HG03457 (cell line): ENCODE data around the gene PVR.
"Not testable (repeated sequence)": the region's sequence is repeated elsewhere in the genome, so short reads cannot be mapped to it uniquely, and the experiment has no call there.

Experiments used
- ATAC-seq: cut with Tn5 transposase; IDR thresholded peaks from one replicate; pipeline ENCODE4 v1.9.1; 2021; ENCODE audit warnings: moderate number of reproducible peaks; ENCODE audit not compliant: unreplicated experiment

The PVR gene

DNA sequence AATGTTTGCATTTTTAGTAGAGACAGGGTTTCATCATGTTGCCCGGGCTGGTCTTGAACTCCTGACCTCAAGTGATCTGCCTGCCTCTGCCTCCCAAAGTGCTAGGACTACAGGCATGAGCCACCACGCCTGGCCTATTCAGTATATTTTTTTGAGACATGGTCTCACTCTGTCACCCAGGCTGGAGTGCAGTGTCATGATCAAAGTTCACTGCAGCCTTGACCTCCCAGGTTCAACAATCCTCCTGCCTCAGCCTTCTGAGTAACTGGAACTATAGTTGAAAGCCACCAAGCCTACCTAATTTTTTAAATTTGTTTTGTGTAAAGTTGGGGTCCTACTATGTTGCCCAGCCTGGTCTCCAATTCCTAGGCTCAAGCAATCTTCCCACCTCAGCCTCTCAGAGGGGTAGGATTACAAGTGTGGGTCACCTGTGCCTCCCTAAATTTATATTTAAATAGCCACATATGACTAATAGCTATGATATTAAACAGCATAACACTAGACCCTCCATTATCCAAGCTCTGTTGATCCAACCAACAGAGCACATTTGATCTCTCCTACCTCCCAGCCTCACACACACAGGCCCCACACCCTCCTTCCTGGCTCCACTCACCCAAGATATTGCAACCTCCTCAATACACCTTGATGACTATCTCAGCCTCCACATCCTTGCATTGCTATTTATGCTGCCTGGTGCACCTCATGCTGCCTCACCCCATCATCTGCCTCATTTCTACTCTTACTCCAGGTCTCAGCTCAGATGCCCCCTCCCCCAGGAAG lies 25.5 kb downstream of the PVR start:
- ATAC-seq, result no peak

DNA sequence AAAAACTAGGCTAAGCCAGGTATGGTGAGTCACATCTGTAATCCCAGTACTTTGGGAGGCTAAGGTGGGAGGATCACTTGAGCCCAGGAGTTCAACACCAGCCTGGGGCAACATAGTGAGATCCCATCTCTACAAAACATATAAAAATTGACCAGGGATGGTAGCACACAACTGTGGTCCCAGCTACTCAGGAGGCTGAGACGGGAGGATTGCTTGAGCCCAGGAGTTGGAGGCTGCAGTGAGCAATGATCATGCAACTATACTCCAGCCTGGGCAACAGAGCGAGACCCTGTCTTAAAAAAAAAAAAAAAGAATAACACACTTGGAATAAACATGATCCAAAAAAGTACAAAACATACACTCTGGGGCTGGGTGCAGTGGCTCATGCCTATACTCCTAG lies 26.3 kb downstream of the PVR start:
- not testable (repeated sequence) for ATAC-seq

DNA sequence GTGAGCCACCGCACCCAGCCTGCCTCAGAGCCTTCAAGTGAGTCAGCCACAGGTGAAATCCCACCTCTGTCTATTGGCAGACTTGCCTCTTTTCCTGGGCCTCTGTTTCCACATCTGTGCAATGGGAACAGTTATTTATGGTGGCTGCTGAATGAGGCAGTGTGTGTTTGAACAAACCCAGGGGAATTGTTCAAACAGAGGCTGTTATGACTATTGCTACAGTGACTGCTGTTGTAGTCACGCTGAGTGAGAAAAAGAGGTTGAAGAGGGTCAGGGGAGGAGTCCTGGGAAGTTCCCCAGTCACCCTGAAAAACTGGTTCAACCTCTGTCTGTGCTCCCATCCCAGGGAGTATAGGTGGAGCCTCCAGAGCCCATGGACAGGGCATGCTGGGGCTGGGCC lies 27.7 kb downstream of the PVR start, which contains the start of gene CEACAM19:
Gene CEACAM19, plus strand, starts transcription at position 83 of the 400 bp plus-strand sequence. CDS start 450 bp downstream, outside the sequence.
- ATAC-seq, result no peak

DNA sequence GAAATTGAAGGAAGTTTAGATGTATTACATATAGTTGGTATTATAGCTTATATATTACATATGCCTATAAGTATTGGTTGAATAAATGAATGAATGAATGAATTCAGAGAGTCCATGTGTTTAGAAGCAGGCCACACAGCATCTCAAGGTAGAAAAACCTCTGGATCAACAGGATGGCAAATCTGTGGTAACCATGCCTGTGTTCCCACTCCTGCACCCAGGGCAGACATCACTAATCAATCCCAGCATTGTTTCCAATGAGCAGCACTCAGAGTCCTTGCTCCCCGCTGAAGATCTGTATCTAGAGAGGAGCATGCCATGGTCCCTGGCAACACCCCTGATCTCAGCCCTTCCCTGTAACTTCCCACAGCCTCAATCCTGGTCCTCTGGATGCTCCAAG lies 28.5 kb downstream of the PVR start:
- no peak for ATAC-seq

DNA sequence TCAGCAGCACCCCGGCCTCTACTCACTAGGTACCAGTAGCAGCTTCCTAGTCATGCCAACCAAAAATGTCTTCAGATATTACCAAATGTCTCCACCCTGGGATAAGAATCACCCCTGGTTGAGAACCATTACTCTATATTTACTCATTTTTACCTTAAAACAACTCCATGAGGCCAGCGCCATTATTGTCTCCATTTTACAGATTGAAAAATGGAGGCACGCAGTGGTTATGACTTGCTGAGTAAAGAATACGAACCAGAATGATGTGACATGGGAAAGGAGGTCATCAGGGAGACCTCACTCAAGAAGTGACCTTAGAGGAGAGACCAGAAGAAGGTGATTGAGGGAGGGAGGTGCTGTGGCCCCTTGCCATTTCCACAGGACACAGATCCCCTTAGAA lies 29.8 kb downstream of the PVR start:
- ATAC-seq, result no peak

DNA sequence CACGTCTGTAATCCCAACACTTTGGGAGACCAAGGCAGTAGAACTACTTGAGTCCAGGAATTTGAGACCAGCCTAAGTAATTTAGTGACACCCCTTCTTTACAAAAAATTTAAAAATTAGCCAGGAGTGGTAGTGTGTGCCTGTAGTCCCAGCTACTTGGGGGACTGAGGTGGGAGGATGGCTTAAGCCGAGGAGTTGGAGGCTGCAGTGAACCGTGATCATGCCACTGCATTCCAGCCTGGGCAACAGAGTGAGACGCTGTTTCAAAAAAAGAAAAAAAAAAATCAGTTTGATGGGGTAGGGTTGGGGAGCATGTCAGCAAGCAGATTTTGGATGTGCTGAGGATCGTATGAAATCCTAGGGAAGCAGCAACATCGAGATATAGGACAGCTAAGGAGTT lies 31.8 kb downstream of the PVR start:
- ATAC-seq, result no peak

DNA sequence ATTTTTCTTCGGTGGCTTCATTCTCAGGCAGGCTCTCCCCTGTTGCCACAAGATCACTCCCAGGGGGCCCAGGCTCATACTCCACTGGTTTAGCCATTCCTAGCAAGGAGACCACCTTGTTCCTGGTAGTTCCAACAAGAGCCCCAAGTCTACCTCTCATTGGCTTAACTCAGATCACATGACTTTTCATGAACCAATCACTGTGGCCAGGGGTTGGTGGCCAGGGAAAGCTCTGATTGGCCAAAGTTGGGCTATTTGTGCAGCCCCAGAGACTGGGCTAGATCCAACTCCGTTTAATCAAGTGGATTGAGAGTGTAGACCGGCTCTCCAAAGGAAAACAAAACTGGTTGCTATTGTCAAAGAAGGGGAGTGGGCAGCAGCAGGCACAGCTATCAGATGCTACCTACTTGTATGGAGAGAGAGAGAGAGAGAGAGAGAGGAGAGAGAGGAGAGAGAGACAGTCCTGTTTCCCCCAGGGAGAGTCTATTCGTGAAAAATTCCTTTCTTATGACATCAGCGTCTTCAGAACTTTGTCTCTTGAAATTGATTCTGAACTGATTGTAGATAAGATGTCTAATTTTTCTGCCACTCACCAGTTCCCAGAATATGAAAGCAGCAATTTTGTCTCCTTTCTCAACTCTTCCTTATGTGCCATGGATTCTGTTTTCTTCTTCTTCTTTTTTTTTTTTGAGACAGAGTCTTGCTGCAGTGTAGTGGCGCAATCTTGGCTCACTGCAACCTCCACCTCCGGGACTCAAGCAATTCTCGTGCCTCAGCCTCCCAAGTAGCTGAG lies 33.5 kb downstream of the PVR start:
- ATAC-seq, result no peak

DNA sequence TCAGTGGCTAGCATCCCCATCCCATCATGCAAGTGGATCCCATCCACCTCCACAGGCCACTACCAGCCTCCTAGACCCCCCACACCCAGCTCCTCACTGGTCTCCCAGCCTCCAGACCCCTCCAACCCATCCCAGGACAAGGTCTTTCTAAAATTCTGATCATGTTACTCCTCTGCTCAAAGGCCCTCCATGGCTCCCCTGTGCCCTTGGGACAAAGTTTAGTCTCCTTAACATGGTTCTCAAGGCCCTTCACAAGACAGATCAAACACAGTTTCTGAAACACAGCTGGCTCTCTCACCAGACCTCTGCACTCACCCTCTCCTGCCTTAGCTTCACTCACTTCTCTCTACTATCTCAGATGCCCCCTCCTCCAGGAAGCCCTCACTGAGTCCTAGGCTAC lies 36.8 kb downstream of the PVR start:
- no peak for ATAC-seq

DNA sequence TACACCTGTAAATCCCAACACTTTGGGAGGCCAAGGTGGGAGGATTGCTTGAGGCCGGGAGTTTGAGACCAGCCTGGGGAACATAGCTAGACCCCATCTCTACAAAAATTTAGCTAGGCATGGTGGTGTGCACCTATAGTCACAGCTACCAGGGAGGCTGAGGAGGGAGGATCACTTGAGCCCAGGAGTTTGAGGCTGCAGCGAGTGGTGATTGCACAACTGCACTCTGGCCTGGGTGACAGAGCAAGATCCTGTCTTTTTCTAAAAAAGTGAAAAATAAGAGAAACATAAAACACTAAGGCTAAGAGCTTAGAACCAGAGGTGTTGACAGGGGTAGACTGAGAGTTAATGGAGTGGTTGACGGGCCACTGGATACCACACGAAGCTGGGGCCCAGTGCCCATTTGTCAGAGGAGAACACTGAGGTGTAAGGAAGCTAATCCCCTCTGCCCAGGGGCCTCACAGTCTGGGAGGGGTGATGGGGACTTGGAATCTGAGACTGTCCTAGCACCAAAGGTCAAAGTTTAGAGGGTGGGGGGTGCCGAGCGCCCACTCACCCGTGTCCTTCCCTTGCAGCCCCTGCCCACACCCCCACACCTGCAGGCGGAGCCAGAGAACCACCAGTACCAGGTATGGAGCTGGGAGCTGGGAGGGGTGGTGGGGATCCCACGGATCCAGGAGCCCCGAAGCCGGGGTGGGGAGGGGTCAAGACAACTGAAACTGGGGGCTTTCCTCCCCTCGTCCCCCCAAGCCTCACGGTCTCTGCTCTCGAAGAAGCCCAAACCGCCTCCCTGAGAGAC lies 38.5 kb downstream of the PVR start:
- ATAC-seq, result no peak

DNA sequence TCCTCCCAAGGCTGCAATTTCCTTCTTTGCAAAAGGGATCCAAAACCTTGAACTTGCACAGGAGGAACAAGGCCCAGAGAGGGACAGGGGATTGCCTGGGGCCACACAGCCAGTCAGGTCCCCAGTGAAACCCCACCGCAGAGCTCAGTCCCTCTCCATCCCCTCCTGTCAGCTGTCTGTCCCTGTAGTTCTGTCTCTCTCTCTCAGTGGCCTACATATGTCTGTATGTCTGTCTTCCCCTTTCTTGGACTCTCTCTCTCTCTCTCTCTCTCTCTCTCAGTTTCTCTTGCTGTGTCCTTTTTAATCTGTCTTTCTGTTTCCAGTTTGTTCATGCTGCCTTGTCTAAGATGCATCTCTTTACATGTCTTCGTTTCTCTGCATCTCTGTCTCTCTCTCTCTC lies 39.1 kb downstream of the PVR start:
- ATAC-seq, result no peak

DNA sequence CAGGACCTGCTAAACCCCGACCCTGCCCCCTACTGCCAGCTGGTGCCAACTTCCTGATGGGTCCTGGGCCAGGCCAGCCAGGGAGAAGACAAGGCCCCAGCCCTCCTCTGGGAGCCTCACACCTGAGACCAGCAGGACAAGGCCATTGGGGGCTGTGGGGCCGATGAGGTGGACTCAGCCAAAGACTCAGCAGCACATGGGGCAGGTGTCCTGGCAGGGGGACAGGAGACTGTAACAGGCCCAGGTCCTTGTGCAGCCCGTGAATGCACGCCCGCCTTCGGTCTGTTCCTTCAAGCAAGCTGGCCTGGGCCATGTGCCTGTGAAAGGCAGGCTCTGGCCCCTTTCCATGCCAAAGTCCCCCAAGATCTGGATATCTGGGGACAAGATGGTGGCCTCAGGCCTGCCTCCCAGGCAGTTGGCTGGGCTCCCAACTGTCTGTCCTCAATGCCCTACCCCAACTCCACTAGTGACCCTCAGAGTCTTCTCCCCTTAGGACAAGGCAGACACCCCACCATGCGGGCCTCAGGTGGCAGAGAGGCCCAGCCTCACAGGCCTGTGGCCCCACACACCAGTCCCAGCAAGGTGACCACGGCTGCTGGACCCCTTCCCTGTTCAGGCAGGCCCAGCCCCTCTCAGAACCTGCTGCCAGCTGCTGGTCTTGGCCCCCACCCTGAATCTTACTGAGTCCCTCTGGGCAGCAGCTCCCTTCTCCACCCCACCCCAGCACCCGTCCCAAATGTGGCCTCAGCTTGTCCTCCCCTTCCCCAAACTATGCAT lies 39.9 kb downstream of the PVR start:
- ATAC-seq, result no peak

DNA sequence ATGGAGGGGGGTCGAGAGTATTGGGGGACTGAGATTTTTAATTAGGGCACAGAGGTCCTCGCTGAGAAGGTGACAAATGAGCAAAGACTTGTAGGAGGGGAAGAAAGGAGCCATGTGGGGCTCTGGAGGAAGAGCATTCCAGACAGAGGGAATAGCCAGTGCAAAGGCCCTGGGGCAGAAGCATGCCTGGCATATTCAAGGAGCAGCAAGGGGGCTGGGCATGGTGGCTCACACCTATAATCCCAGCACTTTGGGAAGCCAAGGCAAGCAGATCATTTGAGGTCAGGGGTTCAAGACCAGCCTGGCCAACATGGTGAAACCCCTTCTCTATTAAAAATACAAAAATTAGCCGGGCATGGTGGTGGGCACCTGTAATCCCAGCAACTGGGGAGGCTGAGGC lies 40.7 kb downstream of the PVR start:
- ATAC-seq, result not testable (repeated sequence)

DNA sequence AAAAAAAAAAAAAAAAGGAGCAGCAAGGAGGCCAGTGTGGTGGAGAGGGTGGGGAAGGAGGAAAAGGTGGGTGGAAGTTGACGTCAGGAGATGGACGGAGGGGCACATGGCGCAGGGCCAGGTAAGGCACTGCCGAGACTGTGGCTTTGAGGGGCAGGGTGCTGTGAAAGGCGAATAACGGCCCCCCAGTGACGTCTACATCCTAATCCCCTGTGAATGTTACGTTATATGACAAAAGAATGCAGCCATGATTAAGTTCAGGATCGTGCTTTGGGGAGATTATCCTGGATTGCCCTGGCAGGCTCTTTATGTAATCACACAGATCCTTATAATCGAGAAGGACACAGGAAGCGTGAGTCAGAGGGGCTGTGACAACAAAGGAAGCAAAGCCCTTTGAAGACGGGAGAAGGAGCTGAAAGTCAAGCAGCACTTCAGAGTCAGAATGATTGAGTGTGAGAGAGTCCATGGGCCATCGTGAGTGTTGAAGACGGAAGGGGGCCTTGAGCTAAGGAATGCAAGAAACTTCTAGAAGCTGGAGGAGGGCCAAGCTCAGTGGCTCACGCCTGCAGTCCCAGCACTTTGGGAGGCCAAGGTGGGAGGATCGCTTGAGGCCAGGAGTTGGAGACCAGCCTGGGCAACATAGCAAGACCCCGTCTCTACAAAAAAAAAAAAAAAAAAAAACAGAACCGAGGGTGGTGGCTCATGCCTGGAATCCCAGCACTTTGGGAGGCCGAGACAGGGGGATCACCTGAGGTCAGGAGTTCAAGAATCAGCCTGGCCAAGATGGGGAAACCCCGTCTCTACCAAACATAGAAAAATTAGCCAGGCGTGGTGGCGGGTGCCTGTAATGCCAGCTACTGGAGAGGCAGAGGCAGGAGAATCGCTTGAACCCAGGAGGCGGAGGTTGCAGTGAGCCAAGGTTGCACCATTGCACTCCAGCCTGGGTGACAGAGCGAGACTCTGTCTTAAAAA lies 41.5 kb downstream of the PVR start:
- no peak for ATAC-seq

DNA sequence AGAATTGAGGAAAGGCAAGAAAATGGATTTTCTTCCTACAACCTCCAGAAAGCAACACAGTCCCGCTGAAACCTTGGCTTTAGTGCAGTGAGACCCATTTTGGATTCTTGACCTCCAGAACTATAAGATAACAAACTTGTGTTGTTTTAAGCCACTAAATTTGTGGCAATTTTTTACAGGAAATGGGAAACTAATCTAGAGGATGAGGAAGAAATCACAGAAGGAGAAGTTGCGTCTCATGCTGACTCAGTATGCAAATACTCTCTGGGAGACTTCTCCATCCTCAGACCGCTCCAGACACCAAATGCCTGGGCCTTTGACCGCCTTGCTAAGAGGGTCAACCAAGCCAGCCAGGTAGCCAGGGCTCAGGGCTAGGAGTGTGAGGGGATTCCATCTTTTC lies 42.2 kb downstream of the PVR start:
- ATAC-seq, result no peak

DNA sequence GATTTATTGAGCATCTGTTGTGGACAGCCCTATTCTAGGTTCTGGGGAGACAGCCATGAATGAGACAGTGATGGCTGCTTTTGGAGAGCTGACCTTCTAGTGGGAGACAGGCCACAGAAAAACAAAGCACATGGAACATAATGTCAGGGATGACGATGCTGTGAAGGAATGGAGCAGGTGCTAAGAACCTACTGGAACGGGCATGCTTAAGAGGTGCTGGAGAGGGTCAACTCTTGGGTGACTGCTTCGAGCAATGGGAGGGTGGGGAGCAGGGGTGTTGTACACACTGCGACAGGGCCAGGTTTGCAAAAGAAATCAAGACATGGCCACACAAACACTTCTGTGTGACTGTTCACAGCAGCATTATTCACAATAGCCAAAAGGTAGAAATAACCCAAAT lies 43.2 kb downstream of the PVR start:
- ATAC-seq, result no peak

DNA sequence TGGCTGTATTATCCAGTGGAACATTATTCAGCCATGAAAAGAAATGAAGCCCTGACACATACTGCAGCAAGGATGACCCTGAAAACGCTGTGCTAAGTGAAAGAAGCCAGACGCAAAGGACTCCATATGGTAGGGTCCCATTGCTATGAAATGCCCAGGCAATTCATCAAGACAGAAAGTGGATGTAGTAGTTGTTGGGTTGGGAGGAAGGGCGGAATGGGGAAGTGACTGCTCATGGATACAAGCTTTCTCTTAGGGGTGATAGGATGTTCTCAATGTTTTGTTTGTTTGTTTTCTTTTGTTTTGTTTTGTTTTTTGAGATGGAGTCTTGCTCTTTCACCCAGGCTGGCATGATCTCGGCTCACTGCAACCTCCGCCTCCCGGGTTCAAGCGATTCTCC lies 44.2 kb downstream of the PVR start:
- no peak for ATAC-seq

DNA sequence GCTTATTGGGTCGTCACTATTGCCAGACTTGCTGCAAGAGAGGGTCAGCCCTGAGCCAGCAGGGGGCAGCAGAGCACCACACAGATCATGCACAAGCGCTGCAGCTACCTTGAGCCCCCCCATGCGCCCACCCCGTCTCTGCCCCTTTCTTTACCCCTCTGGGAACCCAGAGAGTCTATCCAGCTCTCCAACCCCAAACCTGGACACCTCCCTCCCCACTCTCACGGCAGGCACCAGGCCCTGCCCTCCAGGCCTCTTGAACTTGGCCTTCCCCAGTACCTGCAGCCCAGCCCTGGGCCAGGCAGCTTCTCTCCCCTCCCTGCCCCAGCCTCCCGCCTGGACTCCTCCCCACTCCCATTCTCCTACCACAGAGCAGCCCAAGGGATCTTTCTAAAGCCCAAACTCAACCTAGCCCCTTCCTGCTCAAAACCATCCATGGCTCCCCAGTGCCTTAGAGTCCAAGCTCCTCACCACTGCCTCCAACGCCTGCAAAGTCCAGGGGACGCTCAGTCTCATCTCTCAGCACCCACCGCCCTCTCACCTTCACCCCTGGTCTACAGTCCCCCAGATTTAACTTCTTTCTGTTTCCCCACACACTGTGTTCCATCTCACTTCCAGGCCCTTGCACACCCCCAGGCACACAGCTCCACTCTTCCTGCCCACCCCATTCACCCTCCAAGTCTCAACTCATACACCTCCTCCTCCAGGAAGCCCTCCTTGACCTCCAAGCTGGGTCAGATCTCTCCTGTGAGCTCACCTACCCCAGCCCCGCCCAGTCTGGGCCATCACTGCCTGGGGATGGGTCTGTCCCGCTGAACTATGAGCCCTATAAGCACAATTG lies 45.8 kb downstream of the PVR start:
- no peak for ATAC-seq

DNA sequence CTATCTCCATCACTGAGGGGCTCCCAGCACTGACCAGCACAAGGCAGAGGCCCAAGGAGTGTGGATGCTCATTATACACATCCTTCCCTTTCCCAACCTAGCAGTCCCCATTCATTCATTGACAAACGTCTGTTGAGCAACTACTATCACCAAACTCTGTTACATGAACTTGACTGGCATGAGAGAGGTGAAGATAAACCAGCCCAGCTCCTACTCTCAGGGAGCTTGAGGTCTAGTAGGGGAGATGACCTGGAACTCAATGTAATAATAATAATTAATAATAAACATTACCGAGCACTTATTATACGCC lies 46.4 kb downstream of the PVR start:
- ATAC-seq, result no peak

DNA sequence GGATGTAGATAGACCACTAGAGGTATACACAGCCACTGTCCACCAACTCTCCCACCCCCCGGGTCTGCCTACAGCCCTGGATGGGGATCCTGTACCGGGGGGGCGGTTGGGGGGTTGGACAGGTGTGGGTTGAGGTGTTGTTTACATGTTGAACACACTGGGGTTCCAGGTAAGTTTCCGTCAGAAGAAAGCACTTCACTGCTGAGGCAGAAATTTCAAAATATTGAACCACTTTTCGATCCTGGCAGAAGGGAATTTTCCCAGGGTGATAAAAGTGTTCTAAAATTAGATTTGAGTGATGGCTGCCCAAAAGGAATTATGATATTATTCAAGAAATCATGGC lies 48.6 kb downstream of the PVR start:
- ATAC-seq, result no peak
